Activated T-cell treated with anti-CD3 and anti-CD28 coated beads, Interleukin-2, amount 50 U/mL, for 48 hours (primary cell): ENCODE results near the gene GINM1.

Experiments
- DNase-seq, 2 experiments: peaks; one replicate each; pipeline ENCODE4 v3.0.0-alpha.2; 2020

Gene GINM1, protein sequence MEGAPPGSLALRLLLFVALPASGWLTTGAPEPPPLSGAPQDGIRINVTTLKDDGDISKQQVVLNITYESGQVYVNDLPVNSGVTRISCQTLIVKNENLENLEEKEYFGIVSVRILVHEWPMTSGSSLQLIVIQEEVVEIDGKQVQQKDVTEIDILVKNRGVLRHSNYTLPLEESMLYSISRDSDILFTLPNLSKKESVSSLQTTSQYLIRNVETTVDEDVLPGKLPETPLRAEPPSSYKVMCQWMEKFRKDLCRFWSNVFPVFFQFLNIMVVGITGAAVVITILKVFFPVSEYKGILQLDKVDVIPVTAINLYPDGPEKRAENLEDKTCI

DNA sequence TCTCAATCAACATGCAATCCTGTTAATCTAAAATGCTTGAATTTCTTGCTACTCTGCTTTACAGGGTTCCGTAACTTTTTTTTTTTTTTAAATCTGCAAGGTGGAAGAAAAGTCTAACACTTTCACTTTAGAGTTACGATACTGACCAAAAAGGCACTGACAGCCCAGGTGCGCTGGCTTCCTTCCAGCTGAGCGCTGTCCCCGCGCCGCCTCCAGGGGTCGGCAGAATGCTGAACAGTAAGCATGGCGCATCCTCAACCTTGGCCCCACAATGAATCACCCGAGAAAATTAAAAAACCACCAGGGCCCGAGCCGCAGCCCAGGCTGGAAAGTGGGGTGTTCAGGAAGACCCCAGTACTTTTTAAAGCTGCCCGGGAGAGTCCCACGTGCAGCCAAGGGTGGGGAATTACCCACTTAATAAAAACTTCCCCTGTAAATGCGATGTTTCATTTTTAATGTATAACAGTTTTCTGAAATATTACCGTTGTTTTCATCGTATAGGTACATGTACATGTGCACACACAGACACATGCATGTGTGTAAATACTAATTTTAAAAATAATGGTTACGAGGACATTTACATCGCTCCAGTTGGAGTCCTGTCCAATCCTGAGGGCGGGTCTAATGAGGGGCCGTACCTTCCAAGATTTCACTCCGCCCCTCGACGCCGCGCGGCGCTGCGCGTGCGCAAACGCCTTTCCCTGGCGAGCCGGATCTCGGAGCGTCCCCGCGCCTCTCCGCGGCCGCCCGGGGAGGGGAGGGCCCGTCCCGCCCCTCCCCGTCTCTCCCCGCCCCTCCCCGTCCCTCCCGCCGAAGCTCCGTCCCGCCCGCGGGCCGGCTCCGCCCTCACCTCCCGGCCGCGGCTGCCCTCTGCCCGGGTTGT, at the start of gene GINM1:
Gene GINM1, plus strand, starts transcription at position 849 of the 883 bp plus-strand sequence. CDS start 40 bp downstream, outside the sequence.
- DNase-seq, result peak; percentile 99

DNA sequence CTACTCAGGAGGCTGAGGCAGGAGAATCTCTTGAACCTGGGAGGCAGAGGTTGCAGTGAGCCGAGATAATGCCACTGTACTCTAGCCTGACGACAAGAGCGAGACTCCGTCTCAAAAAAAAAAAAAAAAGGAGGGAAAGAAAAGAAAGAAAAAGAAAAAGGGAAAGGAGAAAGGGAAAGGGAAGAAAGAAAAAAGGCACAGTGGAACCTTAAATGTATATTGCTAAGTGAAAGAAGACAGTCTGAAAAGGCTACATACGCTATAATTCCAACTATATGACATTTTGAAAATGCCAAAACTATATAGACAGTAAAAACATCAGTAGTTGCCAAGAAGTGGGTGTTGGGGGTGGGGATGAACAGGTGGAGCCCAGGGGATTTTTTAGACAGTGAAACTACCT, 36.5 kb upstream of the GINM1 start:
- DNase-seq, result no peak

DNA sequence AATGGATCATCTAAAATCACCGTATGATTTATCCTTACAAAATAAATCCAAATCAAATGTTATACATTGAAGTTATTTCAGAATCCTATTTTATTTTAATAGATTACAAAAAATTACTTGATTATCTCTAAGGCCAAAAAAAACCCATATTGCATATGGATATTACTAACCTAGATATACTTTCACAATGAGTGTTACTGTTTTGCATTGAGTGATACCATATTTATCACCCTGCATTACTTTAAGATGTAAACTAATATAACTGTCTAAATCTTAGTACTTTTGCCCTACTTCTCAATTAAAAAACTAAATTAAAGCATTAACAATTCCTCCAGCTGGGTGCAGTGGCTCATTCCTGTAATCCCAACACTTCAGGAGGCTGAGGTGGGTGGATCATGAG, 31.4 kb upstream of the GINM1 start:
- no peak for DNase-seq

DNA sequence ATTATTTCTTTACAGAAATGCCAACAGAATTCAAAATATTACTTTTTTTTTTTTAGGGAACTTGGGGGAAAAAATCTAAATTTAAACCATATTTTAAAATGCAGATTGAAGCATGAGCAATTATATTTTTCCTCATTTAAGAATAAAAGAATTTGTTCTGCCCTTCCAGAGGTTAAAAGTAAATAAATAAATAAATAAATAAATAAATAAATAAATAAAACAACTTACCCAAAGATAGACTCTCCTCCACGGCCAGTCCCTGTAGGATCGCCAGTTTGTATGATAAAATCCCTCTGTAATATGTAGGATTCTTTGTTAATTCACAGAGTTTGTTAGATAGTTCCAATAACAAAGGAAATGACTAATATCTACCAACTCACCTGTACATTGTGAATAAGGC, 25.0 kb upstream of the GINM1 start:
- DNase-seq, result no peak

DNA sequence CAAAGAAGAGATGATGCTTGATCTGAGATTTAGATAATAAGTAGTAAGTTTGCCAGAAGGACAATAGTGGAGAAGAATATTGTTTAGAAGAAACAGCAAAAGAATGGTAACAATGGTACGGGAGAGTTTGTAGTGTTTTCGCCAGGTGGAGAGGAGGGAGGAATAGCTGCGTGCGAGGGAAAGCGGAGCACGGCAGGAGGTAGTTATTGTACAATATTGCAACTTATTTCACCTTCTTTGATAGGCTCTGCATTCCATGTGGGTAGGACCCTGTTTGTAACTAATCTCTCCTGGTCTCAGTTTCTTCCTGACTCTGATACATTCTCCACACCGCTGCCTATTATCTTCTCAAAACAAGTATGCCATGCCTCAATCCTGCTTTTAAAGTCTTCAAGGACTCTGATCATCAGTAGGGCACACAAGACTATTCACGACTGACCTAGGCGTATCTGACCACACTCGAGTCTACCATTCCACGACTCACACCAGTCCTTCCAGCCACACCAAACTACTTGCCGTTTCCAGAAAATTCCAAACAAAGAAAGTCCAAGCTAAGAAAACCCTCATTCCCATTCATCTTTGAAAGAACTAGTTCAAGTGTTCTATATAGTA, 21.4 kb upstream of the GINM1 start:
- DNase-seq, result no peak

DNA sequence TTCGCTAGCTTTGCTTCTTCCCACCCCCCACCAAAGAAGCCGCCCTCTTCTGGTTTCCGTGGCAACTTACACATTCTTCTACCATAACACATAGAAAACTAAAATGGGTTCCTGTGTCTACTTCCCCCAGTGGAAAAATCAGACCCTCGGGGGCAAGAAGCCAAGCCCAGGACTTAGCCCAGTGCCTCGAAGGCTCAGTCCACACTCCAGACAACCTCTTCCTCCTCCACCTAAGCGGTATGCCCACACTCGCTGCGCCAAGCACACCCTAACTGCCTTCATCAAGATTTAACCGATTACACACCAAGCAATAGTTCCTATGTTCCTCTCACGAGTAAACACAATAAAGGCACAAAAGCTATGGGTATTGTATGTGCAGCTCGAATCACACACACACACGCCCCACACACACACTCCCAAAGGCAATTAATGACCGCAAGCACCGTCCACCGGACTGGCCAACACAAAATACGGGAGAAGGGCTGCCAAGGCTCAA, 20.9 kb upstream of the GINM1 start:
- peak; percentile 59 to 62 for DNase-seq

DNA sequence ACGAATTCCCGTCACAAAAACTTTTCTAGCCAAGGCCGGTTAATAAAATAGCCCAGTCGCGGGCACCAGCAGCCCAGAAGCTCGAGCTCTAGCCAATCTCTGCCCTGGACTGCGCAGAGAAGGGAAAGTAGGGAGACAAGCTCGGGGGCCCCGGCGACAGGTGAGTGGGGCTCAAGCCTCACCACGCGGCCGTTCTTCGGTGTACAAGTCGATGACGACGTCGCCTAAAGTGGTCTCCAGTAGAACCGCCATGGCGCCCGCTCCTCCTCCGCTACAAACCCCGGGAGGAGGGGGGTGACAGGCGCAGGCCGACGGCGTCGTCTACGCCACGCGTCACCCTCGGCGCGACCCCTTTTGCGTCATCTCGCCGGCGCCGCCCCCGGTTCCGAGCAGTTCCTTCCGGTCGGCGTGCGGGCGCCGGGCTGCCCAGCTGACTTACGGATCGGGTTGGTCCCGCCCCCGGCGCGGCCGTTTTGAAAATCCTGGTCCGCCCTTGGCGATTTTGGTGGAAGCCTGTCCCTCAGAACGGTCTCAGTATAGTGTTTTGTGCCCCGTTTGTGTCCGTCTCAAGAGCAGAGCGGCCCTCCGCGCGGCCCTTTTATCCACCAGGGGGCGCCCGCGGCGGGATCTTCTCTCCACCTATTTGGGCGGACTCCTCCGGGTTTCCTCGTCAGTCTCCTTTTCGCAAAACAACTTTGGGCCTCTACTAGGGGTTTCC, 20.3 kb upstream of the GINM1 start, which contains the start of gene PPIL4:
Gene PPIL4, minus strand, starts transcription at position 290 of the 718 bp plus-strand sequence. Its CDS starts 38 bp downstream, at position 252.
- peak; percentile 96 to 98 for DNase-seq

DNA sequence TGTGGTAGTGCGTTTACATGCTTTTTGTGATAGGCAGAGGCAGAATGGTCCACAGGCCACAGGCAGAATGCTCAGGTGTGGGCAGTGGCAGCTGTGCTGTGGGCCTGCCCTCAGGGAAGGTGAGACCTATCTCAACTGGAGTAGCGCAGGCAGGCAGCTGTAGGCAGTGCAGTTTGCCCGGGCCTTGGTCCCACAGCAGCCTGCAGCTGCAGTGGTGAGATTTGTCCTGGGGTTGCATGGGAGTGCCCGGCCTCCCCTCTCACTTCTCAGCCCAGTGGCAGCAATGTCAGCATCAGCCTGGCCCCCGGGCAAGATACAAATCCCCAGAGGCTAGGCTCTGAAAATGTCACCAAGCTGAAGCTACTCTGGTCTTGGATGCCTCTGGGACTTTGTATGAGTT, 14.3 kb upstream of the GINM1 start:
- no peak for DNase-seq

DNA sequence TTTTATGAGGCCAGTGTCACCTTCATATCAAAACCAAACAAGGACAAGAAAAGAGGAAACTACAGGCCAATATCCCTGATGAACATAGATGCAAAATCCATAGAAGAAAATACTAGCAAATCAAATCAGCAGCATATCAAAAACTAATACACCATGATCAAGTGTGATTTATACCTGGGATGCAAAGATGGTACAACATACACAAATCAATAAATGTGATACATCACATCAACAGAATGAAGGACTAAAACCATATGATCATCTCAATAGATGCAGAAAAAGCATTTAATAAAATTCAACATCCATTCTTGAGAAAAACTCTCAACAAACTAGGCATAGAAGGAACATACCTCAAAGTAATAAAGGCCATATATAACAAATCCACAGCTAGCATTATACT, 8.1 kb upstream of the GINM1 start:
- DNase-seq, result no peak

DNA sequence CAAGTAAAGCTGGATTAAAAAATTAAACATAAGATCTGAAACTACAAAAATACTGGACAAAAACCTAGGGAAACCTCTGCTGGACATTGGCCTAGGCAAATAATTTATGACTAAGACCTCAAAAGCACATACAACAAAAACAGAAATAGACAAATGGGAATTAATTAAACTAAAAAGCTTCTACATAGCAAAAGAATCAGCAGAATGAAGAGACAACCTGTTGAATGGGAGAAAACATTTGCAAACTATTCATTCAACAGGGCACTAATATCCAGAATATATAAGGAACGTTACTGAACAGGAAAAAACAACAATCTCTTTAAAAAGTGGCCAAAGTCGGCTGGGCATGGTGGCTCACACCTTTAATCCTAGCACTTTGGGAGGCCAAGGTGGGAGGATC, 6.8 kb upstream of the GINM1 start:
- DNase-seq, result no peak

DNA sequence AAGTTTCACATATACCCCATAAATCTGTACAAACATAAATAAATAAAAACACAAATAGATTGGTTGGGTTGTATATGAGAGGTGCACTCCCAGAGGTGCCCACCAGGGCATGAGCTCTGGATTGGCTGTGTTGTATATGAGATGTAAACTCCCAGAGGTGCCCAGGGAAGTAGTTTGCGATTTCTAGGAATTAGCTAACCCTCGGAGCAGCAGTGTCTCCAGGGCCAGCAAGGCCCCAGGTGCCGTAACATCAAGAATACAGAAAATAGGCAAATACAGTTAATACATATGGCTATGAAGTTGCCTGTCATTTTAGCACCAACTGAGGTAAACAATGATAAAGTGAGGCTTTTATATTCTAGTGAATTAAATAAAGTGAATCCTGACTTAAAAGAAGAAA, 5.4 kb upstream of the GINM1 start:
- DNase-seq, result peak in 1 of 2 experiments; percentile 33

DNA sequence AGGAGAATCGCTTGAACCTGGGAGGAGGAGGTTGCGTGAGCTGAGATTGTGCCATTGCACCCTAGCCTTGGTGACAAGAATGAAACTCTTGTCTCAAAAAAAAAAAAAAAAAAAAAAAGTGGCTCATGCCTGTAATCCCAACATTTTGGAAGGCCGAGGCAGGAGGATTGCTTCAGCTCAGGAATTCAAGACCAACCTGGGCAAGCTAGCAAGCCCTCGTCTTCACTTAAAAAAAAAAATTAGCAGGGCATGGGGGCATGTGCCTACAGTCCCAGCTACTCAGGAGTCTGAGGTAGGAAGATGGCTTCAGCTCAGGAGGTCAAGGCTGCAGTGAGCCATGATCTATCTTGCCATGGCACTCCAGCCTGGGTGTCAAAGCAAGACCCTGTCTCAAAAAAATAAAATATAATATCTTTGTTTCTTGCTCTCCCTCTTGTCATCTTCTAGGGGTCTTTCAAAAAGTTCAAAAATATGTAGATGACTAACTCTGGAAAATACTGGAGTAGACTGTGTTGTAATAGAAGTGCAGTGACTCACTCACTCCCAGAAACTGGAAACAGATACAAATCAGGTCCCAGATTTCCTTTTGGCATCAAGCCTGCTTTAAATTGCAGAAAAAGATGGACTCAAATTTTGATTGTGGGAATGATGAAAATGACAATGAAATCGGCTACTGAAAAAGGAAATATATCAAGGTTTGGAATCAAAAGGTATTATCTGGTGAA, 2.8 kb upstream of the GINM1 start:
- no peak for DNase-seq

DNA sequence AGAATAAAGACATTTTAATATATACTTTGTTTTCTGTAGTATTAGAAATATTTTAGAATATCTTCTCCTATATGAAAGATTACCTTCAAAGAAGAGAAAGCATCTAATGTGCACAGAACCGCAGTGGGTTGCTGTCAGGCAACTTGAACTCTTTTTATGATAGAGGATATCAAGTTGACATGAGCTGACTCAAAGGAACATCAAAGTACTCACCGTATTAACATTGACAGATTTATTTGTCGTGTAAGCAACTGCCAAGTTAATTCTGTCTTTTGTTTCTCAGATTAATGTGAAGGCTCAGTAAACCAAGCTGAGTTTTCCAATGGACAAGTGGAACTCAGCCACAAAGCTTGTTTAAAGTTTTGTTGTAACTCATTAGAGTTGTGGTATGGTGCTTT, 2.2 kb upstream of the GINM1 start:
- no peak for DNase-seq

DNA sequence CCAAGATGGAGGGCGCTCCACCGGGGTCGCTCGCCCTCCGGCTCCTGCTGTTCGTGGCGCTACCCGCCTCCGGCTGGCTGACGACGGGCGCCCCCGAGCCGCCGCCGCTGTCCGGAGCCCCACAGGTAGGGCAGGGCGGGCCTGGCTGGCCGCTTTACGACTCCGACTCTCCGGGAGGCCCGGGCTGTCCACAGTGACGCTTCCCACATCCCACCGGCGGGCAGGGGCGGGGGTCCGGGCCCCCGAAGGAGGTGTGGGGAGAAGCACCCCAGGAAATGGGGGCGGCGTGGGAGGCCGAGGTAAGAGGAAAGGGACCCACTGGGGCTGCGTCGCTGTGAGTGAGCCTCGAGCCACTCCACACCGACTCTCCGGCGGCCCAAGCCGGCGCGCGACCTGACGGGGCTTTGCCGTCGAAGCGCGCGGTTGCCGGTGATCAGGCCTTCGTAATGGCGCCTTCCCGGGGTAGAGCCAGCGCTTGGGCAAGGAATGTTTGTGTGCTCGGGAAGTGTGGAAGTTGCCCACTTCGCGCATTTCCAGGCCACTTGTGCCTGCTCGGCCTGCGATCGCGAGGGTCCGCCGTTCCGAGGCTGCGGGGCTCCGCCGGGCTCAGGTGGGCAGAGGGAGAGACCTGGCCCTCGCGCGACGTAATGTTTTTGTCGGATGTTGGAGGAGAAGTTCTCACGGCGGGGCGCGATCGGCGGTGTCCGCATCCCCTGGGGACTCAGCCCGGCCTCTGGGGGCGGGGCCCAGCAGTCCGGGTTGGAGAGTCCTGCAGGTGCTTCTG, 427 bp downstream of the GINM1 start:
- peak; percentile 55 to 61 for DNase-seq

DNA sequence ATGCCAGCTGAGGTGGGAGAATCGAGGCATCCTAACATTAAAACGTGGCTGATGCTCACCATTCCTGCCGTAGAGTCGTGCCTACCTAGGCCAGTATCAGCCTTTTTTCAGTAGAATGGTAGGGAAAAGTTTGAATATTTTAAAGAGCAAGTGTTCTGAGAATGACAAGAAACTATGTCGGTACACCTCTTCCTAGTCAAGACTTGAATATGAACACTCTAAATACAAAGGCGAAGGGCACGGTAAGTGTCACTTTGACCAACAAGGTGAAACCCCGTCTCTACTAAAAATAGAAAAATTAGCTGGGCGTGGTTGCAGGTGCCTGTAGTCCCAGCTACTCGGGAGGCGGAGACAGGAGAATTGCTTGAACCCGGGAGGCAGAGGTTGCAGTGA, 1.0 kb downstream of the GINM1 start:
- no peak for DNase-seq

DNA sequence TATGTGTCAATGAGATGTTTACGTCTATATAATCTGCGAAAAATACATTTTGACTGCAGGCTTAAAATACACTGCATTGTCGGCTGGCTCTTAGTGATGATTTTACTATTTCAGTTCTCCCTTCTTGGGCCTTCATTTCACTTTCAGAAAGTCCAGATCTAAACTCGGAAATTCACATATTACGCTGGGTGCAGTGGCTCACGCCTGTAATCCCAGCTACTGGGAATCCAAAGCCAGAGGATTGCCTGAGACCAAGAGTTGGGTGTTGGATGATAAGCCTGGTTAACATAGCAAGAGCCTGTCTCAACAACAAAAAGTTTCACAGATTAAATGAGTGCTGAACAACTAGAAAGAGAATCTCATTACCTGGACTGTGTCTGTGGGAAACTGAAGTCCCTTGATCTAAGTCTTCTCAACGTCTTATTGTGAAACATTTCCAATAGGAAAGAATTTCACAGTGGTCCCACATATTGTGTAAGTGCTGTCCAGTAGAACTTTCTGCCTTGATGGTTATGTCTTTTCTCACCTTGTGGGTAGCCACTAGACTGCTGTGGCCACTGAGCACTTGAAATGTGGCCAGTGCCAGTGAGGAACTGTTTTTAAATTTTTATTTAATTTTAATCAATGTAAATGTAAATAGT, 1.9 kb downstream of the GINM1 start:
- DNase-seq, result no peak

DNA sequence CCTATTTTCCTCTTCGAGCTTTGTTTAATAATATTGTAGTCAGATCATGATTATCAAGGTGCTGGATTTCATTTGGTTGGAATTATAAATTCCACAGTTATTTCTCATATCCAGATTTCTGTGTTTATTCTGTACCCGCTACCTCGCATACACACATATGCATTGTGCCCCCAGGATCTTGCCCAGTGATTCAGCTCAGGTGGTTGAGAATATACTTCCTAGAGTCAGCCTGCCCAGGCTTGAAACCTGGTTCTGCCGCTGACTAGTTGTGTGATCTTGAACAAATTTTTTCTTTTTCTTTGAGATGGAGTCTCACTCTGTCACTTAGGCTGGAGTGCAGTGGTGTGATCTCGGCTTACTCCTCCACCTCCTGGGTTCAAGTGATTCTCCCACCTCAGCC, 14.7 kb downstream of the GINM1 start:
- DNase-seq, result no peak

DNA sequence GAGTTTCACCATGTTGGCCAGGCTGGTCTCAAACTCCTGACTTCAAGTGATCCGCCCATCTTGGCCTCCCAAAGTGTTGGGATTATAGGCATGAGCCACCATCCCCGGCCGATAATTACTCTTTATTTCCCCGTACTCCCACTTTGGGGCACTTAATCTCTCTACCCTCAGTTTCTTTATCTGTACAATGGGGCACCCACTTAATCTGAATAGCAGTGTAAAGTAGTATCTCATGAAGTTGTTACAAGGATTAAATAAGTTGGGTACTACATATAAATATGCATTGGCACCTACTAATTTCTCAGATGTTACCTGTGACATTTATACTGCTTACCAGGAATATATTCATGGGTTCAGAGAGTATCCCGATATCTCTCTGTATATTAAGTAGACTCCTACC, 15.2 kb downstream of the GINM1 start:
- no peak for DNase-seq

DNA sequence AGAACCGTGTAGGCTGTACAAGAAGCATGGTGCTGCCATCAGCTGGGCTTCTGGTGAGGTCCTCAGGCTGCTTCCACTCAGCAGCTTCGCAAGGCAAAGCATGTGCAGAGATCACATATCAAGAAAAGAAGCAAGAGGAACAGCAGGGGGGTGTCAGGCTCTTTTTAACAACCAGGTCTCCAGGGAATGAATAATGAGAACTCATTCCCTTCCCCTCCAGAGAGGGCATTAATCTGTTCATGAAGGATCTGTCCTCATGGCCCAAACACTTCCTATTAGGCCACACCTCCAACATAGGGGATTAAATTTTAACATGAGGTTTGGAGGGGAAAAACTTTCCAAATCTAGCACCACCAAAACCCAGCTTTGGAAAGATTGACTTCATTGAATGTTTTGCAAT, 20.0 kb downstream of the GINM1 start:
- no peak for DNase-seq

DNA sequence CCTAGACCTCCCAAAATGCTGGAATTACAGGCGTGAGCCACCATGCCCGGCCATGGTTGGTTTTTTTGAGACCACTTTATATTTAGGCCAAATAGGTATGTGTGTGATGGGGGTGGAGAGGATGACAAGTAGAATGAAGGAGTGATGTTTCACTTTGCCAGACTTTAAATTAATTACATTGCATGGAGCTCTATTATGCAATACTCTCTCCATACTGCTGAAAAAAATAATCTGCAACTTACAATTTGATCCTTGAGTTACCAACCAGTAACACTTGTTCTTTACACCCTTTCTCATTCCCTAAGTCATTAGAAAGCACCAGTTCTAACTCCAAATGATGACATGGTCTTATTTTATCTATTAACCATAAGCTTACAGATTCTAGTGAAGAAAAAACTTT, 26.8 kb downstream of the GINM1 start:
- no peak for DNase-seq

DNA sequence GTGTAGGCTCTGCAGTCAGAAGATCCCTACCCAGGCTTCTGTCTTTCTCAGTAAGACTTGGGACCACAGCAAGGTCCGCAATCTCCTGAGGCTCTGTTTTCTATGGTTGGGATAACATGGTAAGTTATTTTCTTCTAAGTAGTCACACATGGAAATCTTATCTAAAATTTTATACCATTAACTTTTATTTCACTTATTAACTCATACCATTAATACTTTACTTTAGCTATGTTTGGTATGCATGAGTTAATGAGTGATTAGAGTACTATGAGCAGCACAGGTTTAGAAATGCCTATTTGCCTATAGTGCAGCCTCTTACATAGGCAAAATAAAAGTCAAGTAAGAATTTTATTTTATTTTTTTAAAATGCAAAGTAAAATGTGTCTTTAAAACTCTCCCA, 27.2 kb downstream of the GINM1 start:
- DNase-seq, result no peak
